Stimulated activated CD4-positive, alpha-beta T cell treated with anti-CD3 and anti-CD28 coated beads, Interleukin-1b, Interleukin-23, amount 100 ng/mL, for 1 hour (primary cell): ENCODE results near the gene MARS1.

Experiments used
- DNase-seq, 2 donors: peaks; one replicate each; pipeline ENCODE4 v3.0.0-alpha.2; 2020; ENCODE audit warnings: low read depth in 2 of 2

The MARS1 gene

GRCh38 chr12:57473392-57473791 is 14.5 kb upstream of the MARS1 start:
- DNase-seq = no peak

GRCh38 chr12:57473886-57474285 is 14.0 kb upstream of the MARS1 start:
- no peak for DNase-seq

- no peak for DNase-seq
Observed at GRCh38 chr12:57474430-57474829, 13.4 kb upstream of the MARS1 start.

GRCh38 chr12:57474862-57475261 is 13.0 kb upstream of the MARS1 start:
- DNase-seq = no peak

GRCh38 chr12:57475271-57476161 is 12.4 kb upstream of the MARS1 start:
- no peak for DNase-seq

GRCh38 chr12:57476162-57476992 is 11.5 kb upstream of the MARS1 start:
- DNase-seq = peak in 1 of 2 donors; percentile 51

- no peak for DNase-seq
Observed at GRCh38 chr12:57476993-57477709, 10.7 kb upstream of the MARS1 start.

GRCh38 chr12:57477710-57478681 is 9.9 kb upstream of the MARS1 start:
- no peak for DNase-seq

GRCh38 chr12:57479043-57479375 is 8.9 kb upstream of the MARS1 start:
- DNase-seq = no peak

GRCh38 chr12:57479376-57480115 is 8.3 kb upstream of the MARS1 start, which contains the start of gene ARHGAP9:
Gene ARHGAP9, minus strand, starts transcription at chr12:57479866. Its CDS starts 460 bp downstream, at chr12:57479406.
- no peak for DNase-seq

- DNase-seq = no peak
Observed at GRCh38 chr12:57481671-57482070, 6.2 kb upstream of the MARS1 start.

GRCh38 chr12:57483466-57483865 is 4.4 kb upstream of the MARS1 start:
- no peak for DNase-seq

- no peak for DNase-seq
Observed at GRCh38 chr12:57485695-57486094, 2.2 kb upstream of the MARS1 start.

- DNase-seq = no peak
Observed at GRCh38 chr12:57487055-57487596, 742 bp upstream of the MARS1 start.

- no peak for DNase-seq
Observed at GRCh38 chr12:57488402-57489156, 711 bp downstream of the MARS1 start.

GRCh38 chr12:57489157-57489641 is 1.3 kb downstream of the MARS1 start:
- no peak for DNase-seq

- DNase-seq = no peak
Observed at GRCh38 chr12:57490126-57490525, 2.3 kb downstream of the MARS1 start.

- no peak for DNase-seq
Observed at GRCh38 chr12:57491393-57492280, 3.8 kb downstream of the MARS1 start.
